GM12878 (cell line): ENCODE measurements around the gene PDRG1. TPM values are rescaled to one million over a fixed set of nuclear protein-coding genes. Genes with fewer than 3 reads are reported as not detected.

Experiments used
- ATAC-seq: fragments of 200-7000 bp; cut with Tn5 transposase; 3 replicates; pipeline ENCODE4 v1.9.1; 2020; ENCODE audit warnings: mild to moderate bottlenecking, moderate library complexity
- BruUV-seq: library from RNA; stranded (reverse); fragments of 400-500 nt; replicated peaks from 2 replicates; lab custom pipeline; 2021; lab: Mats Ljungman, UMichigan
- CTCF ChIA-PET: fragments of 300-600 bp; sonication (Branson Sonifier 250); formaldehyde crosslinking; extraction: SDS; loops from one replicate; lab custom pipeline; 2021; ENCODE audit warnings: inconsistent platforms; lab: Yijun Ruan, JAX
- POLR2A ChIA-PET: fragments of 350-600 bp; formaldehyde crosslinking; extraction: SDS; loops from one replicate; lab custom pipeline; 2021; ENCODE audit warnings: inconsistent platforms; lab: Charles Lee
- RAD21 ChIA-PET: fragments of 300-600 bp; sonication (Branson Sonifier 250); formaldehyde crosslinking; loops from one replicate; lab custom pipeline; 2023; ENCODE audit warnings: antibody characterized with exemption; ENCODE audit not compliant: unreplicated experiment; lab: Charles Lee
- SMC1A ChIA-PET: fragments of 300-600 bp; sonication (Branson Sonifier 250); formaldehyde crosslinking; loops from one replicate; lab custom pipeline; 2023; ENCODE audit not compliant: unreplicated experiment, uncharacterized antibody; lab: Charles Lee
- DNase-seq: peaks from one replicate; pipeline ENCODE4 v3.0.0-alpha.2; 2011; ENCODE audit warnings: low read depth, low spot score
- FAIRE-seq: peaks from 3 replicates; lab custom pipeline; 2011; peaks lifted over from hg19 to GRCh38; lab: Jason Lieb, UNC
- H2AFZ ChIP-seq: 2 replicates; pipeline ENCODE4 v1.6.0; 2011; ENCODE audit warnings: low read depth, low read length, control low read depth; ENCODE audit not compliant: control insufficient read depth
- H3K27ac ChIP-seq: 2 replicates; pipeline ENCODE4 v1.5.1; 2011; ENCODE audit warnings: control low read depth; ENCODE audit not compliant: control insufficient read depth, insufficient read depth
- H3K27me3 ChIP-seq, 2 experiments: replicated peaks in 1 of 2; 2 replicates each; pipeline versions ENCODE4 v1.6.0 to v1.6.1; 2011; ENCODE audit warnings: low read length in 1 of 2; ENCODE audit not compliant: control insufficient read depth in 2 of 2, insufficient read depth in 2 of 2
- H3K36me3 ChIP-seq, 2 experiments: 2 replicates each; pipeline ENCODE4 v1.5.1; 2011; ENCODE audit warnings: low read length in 1 of 2; ENCODE audit not compliant: control insufficient read depth in 2 of 2, insufficient read depth in 2 of 2
- H3K4me1 ChIP-seq: 2 replicates; pipeline ENCODE4 v1.6.1; 2011; ENCODE audit warnings: mild to moderate bottlenecking, low read length, moderate library complexity, mixed read lengths; ENCODE audit not compliant: control insufficient read depth, insufficient read depth
- H3K4me2 ChIP-seq: 2 replicates; pipeline ENCODE4 v1.6.0; 2011; ENCODE audit warnings: control low read depth; ENCODE audit not compliant: control insufficient read depth, insufficient read depth
- H3K4me3 ChIP-seq: fragments of 200-600 bp; sonication (generic); 2 replicates; pipeline ENCODE4 v1.5.1; 2016
- H3K79me2 ChIP-seq: 2 replicates; pipeline ENCODE4 v1.6.0; 2011; ENCODE audit warnings: low read length; ENCODE audit not compliant: control insufficient read depth, insufficient read depth
- H3K9ac ChIP-seq: 2 replicates; pipeline ENCODE4 v1.8.0; 2011; ENCODE audit warnings: low read length, control low read depth, mixed read lengths; ENCODE audit not compliant: control insufficient read depth, insufficient read depth
- H3K9me3 ChIP-seq: replicated peaks from 3 replicates; pipeline ENCODE4 v1.5.1; 2011; ENCODE audit warnings: mild to moderate bottlenecking, low read length; ENCODE audit not compliant: control insufficient read depth, insufficient read depth
- H4K20me1 ChIP-seq: 2 replicates; pipeline ENCODE4 v1.6.0; 2011; ENCODE audit not compliant: control insufficient read depth, insufficient read depth
- BCLAF1 ChIP-seq: fragments of 450-650 bp; IDR thresholded peaks from 2 replicates; pipeline ENCODE4 v1.6.1; 2017; ENCODE audit warnings: antibody characterized with exemption, mild to moderate bottlenecking, moderate library complexity
- CBFB ChIP-seq: IDR thresholded peaks from 2 replicates; pipeline ENCODE4 v1.6.1; 2016; ENCODE audit warnings: antibody characterized with exemption, low read depth
- CEBPB ChIP-seq, 2 experiments: fragments of 150-350 bp in 1 of 2; IDR thresholded peaks; 2 replicates each; pipeline ENCODE4 v1.6.1; 2012 to 2014; ENCODE audit warnings: low read depth in 2 of 2, low read length in 2 of 2, borderline replicate concordance in 1 of 2, inconsistent platforms in 1 of 2
- CUX1 ChIP-seq: IDR thresholded peaks from 2 replicates; pipeline ENCODE4 v1.6.1; 2012; ENCODE audit warnings: improper control_type of control experiment, low read depth, low read length; ENCODE audit not compliant: insufficient replicate concordance
- E4F1 ChIP-seq: fragments of 450-650 bp; IDR thresholded peaks from 2 replicates; pipeline ENCODE4 v1.6.1; 2018; ENCODE audit warnings: borderline replicate concordance, mild to moderate bottlenecking; ENCODE audit not compliant: partially characterized antibody
- IKZF1 ChIP-seq: fragments of 450-650 bp; conservative IDR thresholded peaks from 2 replicates; pipeline ENCODE4 v1.6.1; 2017; ENCODE audit warnings: antibody characterized with exemption, mild to moderate bottlenecking
- NFIC ChIP-seq: IDR thresholded peaks from 2 replicates; pipeline ENCODE4 v1.6.1; 2012; ENCODE audit warnings: low read depth, mild to moderate bottlenecking, inconsistent platforms, low read length, moderate library complexity
- NR2C2 ChIP-seq: IDR thresholded peaks from 2 replicates; pipeline ENCODE4 v1.6.1; 2011; ENCODE audit warnings: borderline replicate concordance, low read depth; ENCODE audit not compliant: control insufficient read depth, insufficient read length
- ZNF274 ChIP-seq: IDR thresholded peaks from one replicate; pipeline ENCODE4 v1.8.0; 2011; ENCODE audit not compliant: insufficient read length, insufficient read depth
- WGBS: methylation state at CpG from one replicate; pipeline ENCODE4 v1.1.6; 2016; ENCODE audit warnings: low lambda C conversion rate; ENCODE audit not compliant: insufficient replicate concordance, insufficient coverage; ENCODE audit errors: missing lambda C conversion rate; 5-methylcytosine and 5-hydroxymethylcytosine counted together
- in situ Hi-C: fragments of 300-500 bp; cut with MboI; formaldehyde crosslinking; loops from 9 replicates; pipeline ENCODE4 v1.14.3; 2018; ENCODE audit warnings: mixed read lengths
- intact Hi-C: fragments of 100-400 bp; cut with micrococcal nuclease; formaldehyde crosslinking; loops from one replicate; pipeline ENCODE4 v1.14.2; 2022; ENCODE audit not compliant: unreplicated experiment
- polyA plus RNA-seq, 11 experiments: library from polyadenylated mRNA; depleted of rRNA in 4 of 11; unstranded in 6 of 11; stranded (reverse) in 5 of 11; fragments of >200 nt; fragmentation: Nextera tagmentation in 4 of 11; fragmentation: Illumina TruSeq in 1 of 11; extraction: Ambion mirVana in 4 of 11; extraction: Trizol in 1 of 11; gene quantifications; 1 replicate in 1 of 11; 2 replicates in 10 of 11; pipeline versions ENCODE4 v1.2.1 to v1.2.3, GENCODE V29; 2011 to 2016; ENCODE audit warnings: inconsistent platforms in 2 of 11, missing spikeins in 2 of 11, low read depth in 1 of 11
- total RNA-seq, 4 experiments: library from RNA; depleted of rRNA in 3 of 4; stranded (reverse); fragments of >200 nt in 3 of 4; fragmentation: Illumina TruSeq in 1 of 4; extraction: Trizol in 1 of 4; gene quantifications; 2 replicates each; pipeline versions ENCODE4 v1.2.1 to v1.2.3, GENCODE V29; 2013 to 2021

The PDRG1 gene
- total and polyA plus RNA-seq, 10 of the 15 experiments (the other 5 are each of a cell fraction or from before 2014, with no cell fraction given), result 11.1 to 55.8 (median 23.3) TPM

- ChIA-PET POLR2A (no interaction called here), CTCF (no interaction called here), RAD21 (no interaction called here), SMC1A (no interaction called here)
- H3K27me3 ChIP-seq, result no peaks in the 10 kb centered on the region; a peak in 2 of 4 replicates
- 0% methylated on average over 1 of the region's 1 CpG for WGBS
- TF ChIP-seq IKZF1 (no peak), E4F1 (no peak), CUX1 (no peak), NFIC (no peak), ZNF274 (no peak), NR2C2 (no peak), CBFB (no peak), BCLAF1 (no peak), CEBPB (IDR thresholded peaks at IDR 0.05; ENCODE audit: borderline replicate concordance in 1 of 2, low read depth in 2 of 2, low read length in 2 of 2) (no peak)
- no peaks in the 10 kb centered on the region for H4K20me1 ChIP-seq
- no peaks in the 10 kb centered on the region for H3K9me3 ChIP-seq
- no peak overlapping the region for H3K9ac ChIP-seq
- H3K4me1 ChIP-seq, result no peaks in the 10 kb centered on the region
- FAIRE-seq (no peak), DNase-seq (no peak), ATAC-seq (no peak)
- no peak overlapping the region for H3K27ac ChIP-seq
- BruUV-seq, result no TSS peak
- in situ Hi-C loops, result no loop called here
- no peaks in the 10 kb centered on the region for H3K79me2 ChIP-seq
- H3K4me2 ChIP-seq, result no peak overlapping the region
- H3K4me3 ChIP-seq, result no peak overlapping the region
- no peaks in the 10 kb centered on the region for H3K36me3 ChIP-seq
- intact Hi-C loops, result no loop called here
- H2AFZ ChIP-seq, result no peak overlapping the region
Observed at GRCh38 chr20:31987744-31988143, 35.9 kb upstream of the PDRG1 start.
